ENCODE data around the gene SUFU.

GRCh38 chr10:102678842-102679289 is 175.1 kb downstream of the SUFU start:
- TF ChIP-seq RCOR1 (IDR thresholded peaks at IDR 0.05; ENCODE audit: insufficient replicate concordance, low read length): no peak
- TF ChIP-seq POLR2A (IDR thresholded peaks at IDR 0.05; ENCODE audit: low read depth, low read length): no peak
- peak; percentile 76 for TF ChIP-seq CTCF (conservative IDR thresholded peaks at IDR 0.05; ENCODE audit: low read depth, low read length)
- peak; percentile 70 for TF ChIP-seq RAD21 (IDR thresholded peaks at IDR 0.05; ENCODE audit: low read length)
- no peak for TF ChIP-seq MXI1 (IDR thresholded peaks at IDR 0.05; ENCODE audit: borderline replicate concordance, low read depth, low read length)

All from IMR-90 (cell line).